ES-I3 (cell line): ENCODE data around the gene SLC35B1.
"Not testable (repeated sequence)": the region's sequence is repeated elsewhere in the genome, so short reads cannot be mapped to it uniquely, and the experiment has no call there.

Experiments
- H3K36me3 ChIP-seq: 2 replicates; pipeline ENCODE4 v1.6.1; 2013; ENCODE audit warnings: mild to moderate bottlenecking, low read length, control low read depth, moderate library complexity; ENCODE audit not compliant: insufficient read depth
- H3K4me1 ChIP-seq: 2 replicates; pipeline ENCODE4 v1.6.1; 2013; ENCODE audit warnings: mild to moderate bottlenecking, control low read depth, low read length; ENCODE audit not compliant: insufficient read depth
- H3K9ac ChIP-seq: 2 replicates; pipeline ENCODE4 v1.6.1; 2013; ENCODE audit warnings: low read depth, mild to moderate bottlenecking, low read length, moderate library complexity
- H3K9me3 ChIP-seq: 2 replicates; pipeline ENCODE4 v1.6.1; 2013; ENCODE audit warnings: mild to moderate bottlenecking, low read length, moderate library complexity; ENCODE audit not compliant: control insufficient read depth, insufficient read depth

SLC35B1 gene

GRCh38 chr17:49677933-49678847, 29.6 kb downstream of the SLC35B1 start, which contains the start of gene SPOP:
Gene SPOP, minus strand, starts transcription at chr17:49678097. Its CDS starts 55,287 bp downstream, at chr17:49622810.
- Histone ChIP-seq H3K9me3 (no peaks in the 10 kb centered on the region), H3K36me3 (no peaks in the 10 kb centered on the region), H3K4me1 (peaks cover 8% of the 10 kb centered on the region), H3K9ac (peak within 1 kb of the TSS; percentile 86)

- peak overlapping the region; percentile 86 for H3K9ac ChIP-seq
- H3K9me3 ChIP-seq = no peaks in the 10 kb centered on the region
- H3K4me1 ChIP-seq = peaks cover 8% of the 10 kb centered on the region
- H3K36me3 ChIP-seq = no peaks in the 10 kb centered on the region
Measured at GRCh38 chr17:49677134-49677932, 30.4 kb downstream of the SLC35B1 start.

GRCh38 chr17:49676276-49676868, 31.4 kb downstream of the SLC35B1 start:
- no peaks in the 10 kb centered on the region for H3K36me3 ChIP-seq
- peaks cover 8% of the 10 kb centered on the region for H3K4me1 ChIP-seq
- H3K9ac ChIP-seq = peak overlapping the region; percentile 86
- no peaks in the 10 kb centered on the region for H3K9me3 ChIP-seq

- H3K9me3 ChIP-seq = no peaks in the 10 kb centered on the region
- no peak overlapping the region for H3K9ac ChIP-seq
- H3K36me3 ChIP-seq = no peaks in the 10 kb centered on the region
- H3K4me1 ChIP-seq = peaks cover 8% of the 10 kb centered on the region
Measured at GRCh38 chr17:49674507-49674906, 33.3 kb downstream of the SLC35B1 start.

- H3K9me3 ChIP-seq, H3K36me3 ChIP-seq, H3K4me1 ChIP-seq, H3K9ac ChIP-seq: not testable (repeated sequence)
Measured at GRCh38 chr17:49673679-49674078, 34.1 kb downstream of the SLC35B1 start.

GRCh38 chr17:49670641-49671040, 37.1 kb downstream of the SLC35B1 start:
- Histone ChIP-seq H3K9ac (no peak overlapping the region), H3K4me1 (no peaks in the 10 kb centered on the region), H3K36me3 (no peaks in the 10 kb centered on the region), H3K9me3 (no peaks in the 10 kb centered on the region)

GRCh38 chr17:49670002-49670401, 37.8 kb downstream of the SLC35B1 start:
- no peaks in the 10 kb centered on the region for H3K4me1 ChIP-seq

GRCh38 chr17:49667854-49668253, 39.9 kb downstream of the SLC35B1 start:
- Histone ChIP-seq H3K9ac (no peak overlapping the region), H3K36me3 (no peaks in the 10 kb centered on the region), H3K4me1 (no peaks in the 10 kb centered on the region), H3K9me3 (no peaks in the 10 kb centered on the region)

More at GRCh38 chr17:49670002-49670401, 37.8 kb downstream of the SLC35B1 start:
- Histone ChIP-seq H3K9me3 (no peaks in the 10 kb centered on the region), H3K36me3 (no peaks in the 10 kb centered on the region), H3K9ac (no peak overlapping the region)

GRCh38 chr17:49664706-49665211, 43.0 kb downstream of the SLC35B1 start:
- Histone ChIP-seq H3K9ac (no peak overlapping the region), H3K4me1 (no peaks in the 10 kb centered on the region), H3K36me3 (no peaks in the 10 kb centered on the region), H3K9me3 (no peaks in the 10 kb centered on the region)

GRCh38 chr17:49659661-49660382, 47.9 kb downstream of the SLC35B1 start:
- Histone ChIP-seq H3K36me3 (no peaks in the 10 kb centered on the region), H3K4me1 (no peaks in the 10 kb centered on the region), H3K9me3 (no peaks in the 10 kb centered on the region), H3K9ac (no peak overlapping the region)

GRCh38 chr17:49656247-49656646, 51.5 kb downstream of the SLC35B1 start:
- Histone ChIP-seq H3K36me3 (no peaks in the 10 kb centered on the region), H3K9ac (no peak overlapping the region), H3K4me1 (no peaks in the 10 kb centered on the region), H3K9me3 (no peaks in the 10 kb centered on the region)
